ENCODE data around the gene TRIM3. TPM values are rescaled to one million over a fixed set of nuclear protein-coding genes. Genes with fewer than 3 reads are reported as not detected.

TRIM3 gene
- total and polyA plus RNA-seq, 2 donors (not counting 1 experiment from before 2014, with no cell fraction given) = 11.4 to 20.1 TPM

- Histone ChIP-seq H3K4me3 (ENCODE audit: control extremely low read depth in 1 of 5, extremely low read depth in 1 of 5, insufficient read depth in 1 of 5, low read depth in 2 of 5, low read length in 4 of 5) (peak overlapping the region; percentile 26 to 92 (median 83)), H4K20me1 (ENCODE audit: control insufficient read depth, insufficient read depth, low read length, poor library complexity, severe bottlenecking) (no peaks in the 10 kb centered on the region), H3K79me2 (ENCODE audit: control insufficient read depth, insufficient read depth, low read length) (peaks cover 37% of the 10 kb centered on the region), H2AFZ (ENCODE audit: insufficient read depth, low read depth, low read length, poor library complexity, severe bottlenecking) (peak overlapping the region; percentile 90), H3K4me2 (replicated peaks; ENCODE audit: low read depth, low read length, poor library complexity, severe bottlenecking) (peak overlapping the region; percentile 85), H3K36me3 (replicated peaks in 1 of 2; ENCODE audit: control extremely low read depth in 1 of 2, control insufficient read depth in 1 of 2, extremely low read depth in 1 of 2, insufficient read depth in 2 of 2, low read length in 1 of 2) (peaks cover 0 to 45% of the 10 kb centered on the region in 2 experiments), H3K27me3 (replicated peaks in 1 of 4; ENCODE audit: control extremely low read depth in 1 of 4, control insufficient read depth in 3 of 4, insufficient read depth in 4 of 4, low read length in 3 of 4) (no peaks in the 10 kb centered on the region), H3K27ac (ENCODE audit: low read length in 2 of 2) (peak overlapping the region; percentile 90 to 96), H3K9ac (ENCODE audit: low read length) (peak overlapping the region; percentile 84), H3K4me1 (ENCODE audit: control insufficient read depth in 2 of 2, insufficient read depth in 2 of 2, low read length in 2 of 2) (peaks cover 20 to 27% of the 10 kb centered on the region in 2 donors), H3K9me3 (ENCODE audit: control extremely low read depth in 1 of 3, control insufficient read depth in 2 of 3, insufficient read depth in 1 of 3, low read length in 2 of 3) (no peaks in the 10 kb centered on the region)
- 100% methylated on average over 3 of the region's 9 CpGs for WGBS (ENCODE audit: insufficient coverage)
- intact Hi-C loops (cut with micrococcal nuclease) = loop anchor here (2.0 to 10.0 kb wide), 2 partner anchors 246 to 796 kb away; partner anchors contain the start of genes FHIP1B, TRIM22 and TRIM5
- Mint-ChIP-seq H3K4me1 (peaks cover 39% of the 10 kb centered on the region), H3K27ac (peak overlapping the region; percentile 97), H3K27me3 (no peaks in the 10 kb centered on the region), H3K9me3 (ENCODE audit: insufficient read depth) (no peaks in the 10 kb centered on the region), H3K4me3 (peak overlapping the region; percentile 97)
- ATAC-seq (ENCODE audit: low read depth) = no peak
- no peak for DNase-seq
- ChIA-PET CTCF (no interaction called here), POLR2A (no interaction called here)
- no peak for TF ChIP-seq EZH2 (IDR thresholded peaks at IDR 0.05; ENCODE audit: borderline replicate concordance, insufficient read depth, low read depth, low read length, poor library complexity, severe bottlenecking)
- no peak for TF ChIP-seq CTCF (IDR thresholded peaks at IDR 0.05)
Measured at GRCh38 chr11:6480299-6480914, 6.7 kb upstream of the TRIM3 start.

DNA sequence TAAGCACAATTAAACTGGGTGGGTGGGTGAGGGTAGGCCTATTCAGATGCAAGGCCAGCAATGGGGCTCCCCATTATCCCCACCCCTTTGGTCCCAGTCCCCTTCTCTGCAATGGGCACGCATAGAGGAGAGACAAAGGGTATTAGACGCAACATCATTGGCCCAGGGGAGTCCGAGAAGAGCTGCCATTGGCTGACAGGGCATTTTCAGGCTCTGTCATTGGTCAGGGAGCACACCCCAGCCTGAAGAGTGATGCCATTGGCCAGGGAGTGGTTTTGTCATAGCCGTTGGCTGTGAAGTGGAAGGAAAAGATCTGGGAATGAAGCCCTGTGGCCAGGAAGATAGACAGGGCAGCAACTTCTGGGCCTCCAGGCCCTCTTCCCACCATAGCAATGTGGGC lies 2.8 kb upstream of the TRIM3 start:
- H3K4me3 ChIP-seq (ENCODE audit: control extremely low read depth in 1 of 5, extremely low read depth in 1 of 5, insufficient read depth in 1 of 5, low read depth in 2 of 5, low read length in 4 of 5) = no peak overlapping the region
- H3K9me3 ChIP-seq (ENCODE audit: control extremely low read depth in 1 of 3, control insufficient read depth in 2 of 3, insufficient read depth in 1 of 3, low read length in 2 of 3) = no peaks in the 10 kb centered on the region
- H3K4me1 ChIP-seq (ENCODE audit: control insufficient read depth in 2 of 2, insufficient read depth in 2 of 2, low read length in 2 of 2) = peaks cover 14 to 28% of the 10 kb centered on the region in 2 donors
- H3K4me2 ChIP-seq (replicated peaks; ENCODE audit: low read depth, low read length, poor library complexity, severe bottlenecking) = no peak overlapping the region
- CTCF ChIA-PET = interaction anchor here (0.9 to 1.5 kb wide), 2 partner anchors 9 to 33 kb away, joined by 3 read pairs; no protein-coding TSS in a partner anchor
- 100% methylated on average over 4 of the region's 4 CpGs for WGBS (ENCODE audit: insufficient coverage)
- peaks cover 16% of the 10 kb centered on the region for H3K79me2 ChIP-seq (ENCODE audit: control insufficient read depth, insufficient read depth, low read length)
- no peaks in the 10 kb centered on the region for H3K27me3 ChIP-seq (replicated peaks in 1 of 4; ENCODE audit: control extremely low read depth in 1 of 4, control insufficient read depth in 3 of 4, insufficient read depth in 4 of 4, low read length in 3 of 4)
- no peaks in the 10 kb centered on the region for H4K20me1 ChIP-seq (ENCODE audit: control insufficient read depth, insufficient read depth, low read length, poor library complexity, severe bottlenecking)
- POLR2A ChIA-PET = no interaction called here
- no peak overlapping the region for H2AFZ ChIP-seq (ENCODE audit: insufficient read depth, low read depth, low read length, poor library complexity, severe bottlenecking)
- H3K27me3 Mint-ChIP-seq = no peaks in the 10 kb centered on the region
- no peak overlapping the region for H3K27ac ChIP-seq (ENCODE audit: low read length in 2 of 2)
- H3K9ac ChIP-seq (ENCODE audit: low read length) = no peak overlapping the region
- no peak overlapping the region for H3K27ac Mint-ChIP-seq
- peaks cover 40% of the 10 kb centered on the region for H3K4me1 Mint-ChIP-seq
- ATAC-seq (ENCODE audit: low read depth) (no peak), DNase-seq (no peak)
- peaks cover 0 to 17% of the 10 kb centered on the region in 2 experiments for H3K36me3 ChIP-seq (replicated peaks in 1 of 2; ENCODE audit: control extremely low read depth in 1 of 2, control insufficient read depth in 1 of 2, extremely low read depth in 1 of 2, insufficient read depth in 2 of 2, low read length in 1 of 2)
- H3K9me3 Mint-ChIP-seq (ENCODE audit: insufficient read depth) = no peaks in the 10 kb centered on the region
- TF ChIP-seq EZH2 (IDR thresholded peaks at IDR 0.05; ENCODE audit: borderline replicate concordance, insufficient read depth, low read depth, low read length, poor library complexity, severe bottlenecking) = no peak
- TF ChIP-seq CTCF (IDR thresholded peaks at IDR 0.05) = no peak
- intact Hi-C loops (cut with micrococcal nuclease) = no loop called here
- no peak overlapping the region for H3K4me3 Mint-ChIP-seq
